Psoas muscle (tissue), 8 donors: ENCODE data around the gene DIP2B. TPM values are rescaled to one million over a fixed set of nuclear protein-coding genes. Genes with fewer than 3 reads are reported as not detected.

ENCODE experiments used
- ATAC-seq, 4 donors: fragments of 200-7000 bp; cut with Tn5 transposase; one replicate each; pipeline ENCODE4 v1.9.1; 2020; ENCODE audit warnings: moderate library complexity in 3 of 4, mild to moderate bottlenecking in 2 of 4
- DNase-seq, 2 donors: peaks; one replicate each; pipeline ENCODE4 v3.0.0-alpha.2; 2020
- H3K27ac ChIP-seq: fragments of 200-600 bp; one replicate; pipeline ENCODE4 v1.8.0; 2022
- H3K27me3 ChIP-seq, 3 donors: fragments of 200-600 bp in 1 of 3; one replicate each; pipeline versions ENCODE4 v1.6.1 to v1.8.0; 2013 to 2022; ENCODE audit warnings: low read length in 2 of 3, mild to moderate bottlenecking in 2 of 3, moderate library complexity in 1 of 3; ENCODE audit not compliant: insufficient read depth in 3 of 3
- H3K36me3 ChIP-seq, 2 donors: fragments of 200-600 bp in 1 of 2; one replicate each; pipeline versions ENCODE4 v1.6.1 to v1.8.0; 2013 to 2022; ENCODE audit warnings: low read depth in 1 of 2, mild to moderate bottlenecking in 1 of 2, moderate library complexity in 1 of 2; ENCODE audit not compliant: insufficient read depth in 1 of 2
- H3K4me1 ChIP-seq: fragments of 200-600 bp; one replicate; pipeline ENCODE4 v1.8.0; 2022
- H3K4me3 ChIP-seq: fragments of 200-600 bp; one replicate; pipeline ENCODE4 v1.8.0; 2022; ENCODE audit warnings: mild to moderate bottlenecking
- H3K9me3 ChIP-seq: fragments of 200-600 bp; one replicate; pipeline ENCODE4 v1.8.0; 2022
- CTCF ChIP-seq: fragments of 200-600 bp; IDR thresholded peaks from one replicate; pipeline ENCODE4 v1.8.0; 2022; ENCODE audit warnings: antibody characterized with exemption
- WGBS, 3 donors: extraction: QIAGEN DNeasy Blood & Tissue Kit; methylation state at CpG; one replicate each; pipeline versions ENCODE4 v1.1.6 to v1.1.7; 2013; 5-methylcytosine and 5-hydroxymethylcytosine counted together
- intact Hi-C, 2 donors: fragments of 100-400 bp; cut with DNase I; formaldehyde crosslinking; loops; one replicate each; pipeline versions ENCODE4 v1.11.0 to v1.14.2; 2022
- polyA plus RNA-seq, 3 donors: library from polyadenylated mRNA; stranded (reverse); fragments of 200-250 nt; gene quantifications; one replicate each; pipeline ENCODE4 v1.2.3, GENCODE V29; 2013
- total RNA-seq, 4 donors: library from RNA; stranded (reverse); fragmentation: NEBNext Ultra II Directional in 2 of 4; extraction: Animal tissue kit (Norgen Biotek cat#: 25700) in 2 of 4; gene quantifications; one replicate each; pipeline versions ENCODE4 v1.2.1 to v1.2.4, GENCODE V29; 2021 to 2023
- donor health status: healthy with polysubstance abuse.
- donor health status: DM: no; HTN: no; CAD: no; lungs with moderate emphysema.
- donor health status: Bipolar disorder and iron deficiency.
- donor health status: healthy.
- donor health status: DM: yes; HTN: yes; CAD: no.
- donor health status: DM: no; HTN: no; CAD: no.
- donor health status: DM: no; HTN: no; CAD: no.
- donor health status: DM: yes; HTN: yes; CAD: no.

DIP2B gene
- total and polyA plus RNA-seq, 7 donors = 2.2 to 10.7 (median 8.6) TPM

- Histone ChIP-seq H3K27me3 (no peaks in the 10 kb centered on the region), H3K9me3 (no peaks in the 10 kb centered on the region), H3K4me3 (no peak overlapping the region), H3K36me3 (peaks cover 4 to 82% of the 10 kb centered on the region in 2 donors), H3K4me1 (no peaks in the 10 kb centered on the region), H3K27ac (no peak overlapping the region)
- 66 to 70% (median 68%) methylated on average over 2 of the region's 2 CpGs for WGBS, 3 donors
- no peak for TF ChIP-seq CTCF
- intact Hi-C loops = no loop called here
- DNase-seq (no peak), ATAC-seq (no peak)
Observed at GRCh38 chr12:50715174-50715573, 210.4 kb downstream of the DIP2B start.

GRCh38 chr12:50718760-50719159 is 214.0 kb downstream of the DIP2B start:
- Histone ChIP-seq H3K4me3 (no peak overlapping the region), H3K9me3 (no peaks in the 10 kb centered on the region), H3K36me3 (peaks cover 4 to 92% of the 10 kb centered on the region in 2 donors), H3K27ac (no peak overlapping the region), H3K4me1 (no peaks in the 10 kb centered on the region), H3K27me3 (no peaks in the 10 kb centered on the region)
- WGBS, 3 donors = 30 to 66% (median 35%) methylated on average over 2 of the region's 2 CpGs
- intact Hi-C loops = no loop called here
- peak in 2 of 4 donors; percentile 34 to 44 for ATAC-seq
- TF ChIP-seq CTCF = no peak
- no peak for DNase-seq

- intact Hi-C loops = no loop called here
- peaks cover 9 to 92% of the 10 kb centered on the region in 2 donors for H3K36me3 ChIP-seq
Observed at GRCh38 chr12:50720085-50720484, 215.3 kb downstream of the DIP2B start.

GRCh38 chr12:50720501-50720900 is 215.7 kb downstream of the DIP2B start:
- intact Hi-C loops = no loop called here
- DNase-seq (no peak), ATAC-seq (no peak)
- Histone ChIP-seq H3K9me3 (no peaks in the 10 kb centered on the region), H3K36me3 (peaks cover 9 to 92% of the 10 kb centered on the region in 2 donors), H3K4me3 (no peak overlapping the region), H3K27me3 (no peaks in the 10 kb centered on the region), H3K27ac (no peak overlapping the region), H3K4me1 (no peaks in the 10 kb centered on the region)
- 71 to 82% (median 81%) methylated on average over 5 of the region's 5 CpGs for WGBS, 3 donors
- TF ChIP-seq CTCF = no peak

More at GRCh38 chr12:50720085-50720484, 215.3 kb downstream of the DIP2B start:
- Histone ChIP-seq H3K27ac (no peak overlapping the region), H3K9me3 (no peaks in the 10 kb centered on the region), H3K27me3 (no peaks in the 10 kb centered on the region), H3K4me3 (no peak overlapping the region), H3K4me1 (no peaks in the 10 kb centered on the region)
- no peak for DNase-seq
- WGBS, 3 donors = 90 to 96% (median 93%) methylated on average over 3 of the region's 3 CpGs
- no peak for TF ChIP-seq CTCF
- ATAC-seq = no peak

DNA sequence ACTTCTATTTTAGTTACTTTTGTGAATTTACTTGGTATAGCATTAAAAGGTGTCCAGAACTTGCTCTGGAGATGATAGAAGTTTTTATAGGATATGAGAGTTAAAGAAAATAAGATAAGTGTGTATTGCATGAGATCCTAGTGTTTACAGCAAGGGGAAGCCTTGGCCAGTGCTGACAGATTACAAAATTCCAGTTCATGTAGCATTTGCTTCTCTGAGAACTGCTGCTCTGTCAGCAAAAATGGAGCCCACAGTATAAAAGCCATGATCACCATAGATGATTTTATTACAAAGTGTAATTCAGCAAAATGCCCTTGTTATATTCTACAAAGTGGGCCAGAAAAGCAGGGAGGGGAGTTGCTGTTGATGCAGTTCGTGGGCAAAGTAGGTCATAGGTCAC is 219.1 kb downstream of the DIP2B start:
- TF ChIP-seq CTCF = no peak
- ATAC-seq (no peak), DNase-seq (no peak)
- H3K9me3 ChIP-seq = no peaks in the 10 kb centered on the region
- no peaks in the 10 kb centered on the region for H3K27me3 ChIP-seq
- intact Hi-C loops = no loop called here
- WGBS, 3 donors = 67 to 74% (median 70%) methylated on average over 1 of the region's 1 CpG
- peaks cover 9 to 94% of the 10 kb centered on the region in 2 donors for H3K36me3 ChIP-seq
- H3K27ac ChIP-seq = no peak overlapping the region
- no peak overlapping the region for H3K4me3 ChIP-seq
- no peaks in the 10 kb centered on the region for H3K4me1 ChIP-seq
